Activated T-helper 2 cell treated with anti-CD3 and anti-CD28 coated beads, Interferon-gamma antibody, Interleukin-2, Interleukin-4, amounts not matched to agents 10 μg/mL and 5 μg/mL and 100 μg/mL, durations not matched to agents 14 hours and 24 hours and 36 hours (primary cell): ENCODE results near the gene NLRP12. TPM values are rescaled to one million over a fixed set of nuclear protein-coding genes. Genes with fewer than 3 reads are reported as not detected.
"Not testable (repeated sequence)": the region's sequence is repeated elsewhere in the genome, so short reads cannot be mapped to it uniquely, and the experiment has no call there.

Experiments
- DNase-seq: peaks from one replicate; pipeline ENCODE4 v3.0.0; 2021; ENCODE audit warnings: low spot score
- H3K27ac Mint-ChIP-seq: one replicate; pipeline ENCODE4 v1.8.0; 2021; ENCODE audit warnings: mixed read lengths
- H3K27me3 Mint-ChIP-seq: one replicate; pipeline ENCODE4 v1.8.0; 2021; ENCODE audit warnings: low read depth, mixed read lengths
- H3K36me3 Mint-ChIP-seq: one replicate; pipeline ENCODE4 v1.8.0; 2021; ENCODE audit warnings: low read depth, mixed read lengths
- H3K4me1 Mint-ChIP-seq: one replicate; pipeline ENCODE4 v1.8.0; 2021; ENCODE audit warnings: low read depth, mixed read lengths
- H3K4me3 Mint-ChIP-seq: one replicate; pipeline ENCODE4 v1.8.0; 2021; ENCODE audit warnings: low read depth, mild to moderate bottlenecking, moderate library complexity, mixed read lengths
- H3K9me3 Mint-ChIP-seq: one replicate; pipeline ENCODE4 v1.8.0; 2021; ENCODE audit warnings: mixed read lengths
- intact Hi-C: fragments of 100-400 bp; cut with micrococcal nuclease; formaldehyde crosslinking; loops from one replicate; pipeline ENCODE4 v1.15.1; 2023
- total RNA-seq: library from RNA; stranded (reverse); gene quantifications from 2 replicates; pipeline ENCODE4 v1.2.3, GENCODE V29; 2022

NLRP12 gene
- total RNA-seq, 1 donor from 2014 or later: not detected

DNA sequence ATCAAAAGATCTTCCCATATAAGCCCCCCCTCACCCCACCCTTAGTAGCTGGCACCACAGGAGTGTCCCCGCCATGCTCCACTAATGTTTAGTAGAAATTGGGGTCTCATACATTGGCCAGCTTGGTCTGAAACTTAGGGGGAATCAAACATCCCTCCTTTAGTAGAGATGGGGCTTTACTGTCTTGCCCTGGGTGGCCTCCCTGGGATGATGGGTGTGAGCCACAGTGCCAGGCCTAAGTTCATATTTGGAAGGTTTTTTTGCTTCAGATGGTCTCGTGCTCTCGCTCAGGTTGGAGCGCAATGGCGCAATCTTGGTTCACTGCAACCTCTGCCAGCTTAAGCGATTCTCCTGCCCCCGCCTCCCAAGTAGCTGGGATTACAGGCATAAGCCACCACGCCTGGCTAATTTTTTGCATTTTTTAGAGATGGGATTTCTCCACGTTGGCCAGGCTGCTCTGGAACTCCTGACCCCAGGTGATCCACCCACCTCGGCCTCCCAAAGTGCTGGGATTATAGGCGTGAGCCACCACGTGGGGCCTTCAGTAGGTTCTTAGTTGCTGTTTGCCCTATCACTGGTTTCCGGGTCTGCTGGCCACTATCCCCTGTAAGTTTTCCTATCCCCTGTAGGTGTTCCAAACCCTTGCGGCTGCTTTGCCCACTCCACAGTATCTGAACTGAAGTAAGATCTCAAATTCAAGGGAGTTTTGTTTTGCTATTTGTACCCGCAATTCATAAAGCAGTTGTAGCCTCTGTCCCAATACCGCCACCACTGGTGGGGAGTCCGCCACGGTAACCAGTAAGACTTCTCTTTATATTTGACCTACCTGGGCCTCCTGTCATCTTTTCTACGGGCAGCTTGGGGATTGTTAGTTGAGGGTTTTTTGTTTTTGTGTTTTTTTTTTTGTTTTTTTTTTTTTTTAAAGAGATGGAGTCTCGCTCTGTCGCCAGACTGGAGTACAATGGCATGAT, 34.1 kb downstream of the NLRP12 start:
- Mint-ChIP-seq H3K27me3 (no peaks in the 10 kb centered on the region), H3K36me3 (no peaks in the 10 kb centered on the region), H3K4me3 (no peak overlapping the region), H3K4me1 (no peaks in the 10 kb centered on the region), H3K9me3 (no peaks in the 10 kb centered on the region), H3K27ac (no peak overlapping the region)
- DNase-seq: no peak
- intact Hi-C loops: loop anchor here (5.0 kb wide), 1 partner anchor 242 kb away; no protein-coding TSS in a partner anchor

- intact Hi-C loops: no loop called here
- Mint-ChIP-seq H3K27ac (no peak overlapping the region), H3K4me3 (no peak overlapping the region), H3K27me3 (no peaks in the 10 kb centered on the region), H3K36me3 (no peaks in the 10 kb centered on the region), H3K4me1 (no peaks in the 10 kb centered on the region), H3K9me3 (no peaks in the 10 kb centered on the region)
- no peak for DNase-seq
These were observed 36.8 kb downstream of the NLRP12 start for GRCh38 chr19:53787266-53787665.

DNA sequence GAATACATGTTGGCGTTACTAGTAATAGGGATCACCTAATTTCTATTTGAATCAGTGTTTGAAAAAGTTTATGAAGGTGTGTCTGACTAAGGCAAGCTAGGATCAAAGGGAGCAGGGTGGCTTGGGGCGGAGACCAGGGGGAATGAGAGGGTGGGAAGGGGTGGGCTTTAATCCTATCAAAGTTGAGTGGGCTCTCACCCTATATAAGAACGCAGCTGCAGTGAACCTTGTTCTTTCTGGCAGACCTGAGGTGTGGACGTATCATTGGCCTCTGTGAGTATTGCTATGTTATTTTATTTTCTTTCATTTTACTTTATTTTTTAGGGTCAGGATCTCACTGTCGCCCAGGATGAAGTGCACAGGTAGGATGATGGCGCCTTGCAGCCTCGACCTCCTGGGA, 37.4 kb downstream of the NLRP12 start:
- H3K36me3 Mint-ChIP-seq: no peaks in the 10 kb centered on the region

GRCh38 chr19:53785196-53785889, 38.8 kb downstream of the NLRP12 start:
- intact Hi-C loops: no loop called here
- Mint-ChIP-seq H3K27me3 (no peaks in the 10 kb centered on the region), H3K4me3 (no peak overlapping the region), H3K9me3 (no peaks in the 10 kb centered on the region), H3K4me1 (no peaks in the 10 kb centered on the region), H3K36me3 (no peaks in the 10 kb centered on the region), H3K27ac (no peak overlapping the region)
- DNase-seq: no peak

More for the DNA sequence above, 37.4 kb downstream of the NLRP12 start:
- Mint-ChIP-seq H3K27me3 (no peaks in the 10 kb centered on the region), H3K9me3 (no peaks in the 10 kb centered on the region), H3K4me3 (no peak overlapping the region), H3K4me1 (no peaks in the 10 kb centered on the region), H3K27ac (no peak overlapping the region)
- DNase-seq: no peak
- intact Hi-C loops: no loop called here

GRCh38 chr19:53782698-53783097, 41.4 kb downstream of the NLRP12 start:
- Mint-ChIP-seq H3K27me3 (no peaks in the 10 kb centered on the region), H3K4me3 (no peak overlapping the region), H3K9me3 (no peaks in the 10 kb centered on the region), H3K36me3 (no peaks in the 10 kb centered on the region), H3K4me1 (no peaks in the 10 kb centered on the region), H3K27ac (no peak overlapping the region)
- no peak for DNase-seq
- intact Hi-C loops: no loop called here

DNA sequence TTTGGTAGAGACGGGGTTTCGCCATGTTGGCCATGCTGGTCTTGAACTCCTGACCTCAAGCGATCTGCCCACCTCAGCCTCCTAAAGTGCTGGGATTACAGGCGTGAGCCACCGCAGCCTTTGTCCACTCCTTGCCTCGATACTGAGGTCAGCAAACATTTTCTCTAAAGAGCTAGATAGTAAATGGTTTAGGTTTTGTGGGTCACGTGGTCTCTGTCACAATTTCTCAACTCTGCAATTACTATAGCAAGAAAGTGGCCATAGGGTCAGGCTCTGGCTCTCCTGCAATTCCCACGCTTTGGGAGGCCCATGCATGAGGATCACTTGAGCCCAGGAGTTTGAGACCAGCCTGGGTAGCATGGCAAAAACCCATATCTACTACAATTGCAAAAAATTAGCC, 42.8 kb downstream of the NLRP12 start:
- intact Hi-C loops, H3K4me1 Mint-ChIP-seq, H3K4me3 Mint-ChIP-seq: not testable (repeated sequence)

GRCh38 chr19:53780506-53780905, 43.6 kb downstream of the NLRP12 start:
- Mint-ChIP-seq H3K27ac (no peak overlapping the region), H3K4me3 (no peak overlapping the region), H3K4me1 (no peaks in the 10 kb centered on the region), H3K9me3 (no peaks in the 10 kb centered on the region), H3K27me3 (no peaks in the 10 kb centered on the region), H3K36me3 (no peaks in the 10 kb centered on the region)
- intact Hi-C loops: no loop called here
- DNase-seq: no peak

More for the DNA sequence above, 42.8 kb downstream of the NLRP12 start:
- H3K36me3 Mint-ChIP-seq, H3K27me3 Mint-ChIP-seq, H3K27ac Mint-ChIP-seq, DNase-seq, H3K9me3 Mint-ChIP-seq: not testable (repeated sequence)

GRCh38 chr19:53775524-53775923, 48.6 kb downstream of the NLRP12 start:
- Mint-ChIP-seq H3K4me3 (no peak overlapping the region), H3K4me1 (no peaks in the 10 kb centered on the region), H3K27ac (no peak overlapping the region), H3K27me3 (no peaks in the 10 kb centered on the region), H3K9me3 (no peaks in the 10 kb centered on the region), H3K36me3 (no peaks in the 10 kb centered on the region)
- intact Hi-C loops: no loop called here
- DNase-seq: no peak

DNA sequence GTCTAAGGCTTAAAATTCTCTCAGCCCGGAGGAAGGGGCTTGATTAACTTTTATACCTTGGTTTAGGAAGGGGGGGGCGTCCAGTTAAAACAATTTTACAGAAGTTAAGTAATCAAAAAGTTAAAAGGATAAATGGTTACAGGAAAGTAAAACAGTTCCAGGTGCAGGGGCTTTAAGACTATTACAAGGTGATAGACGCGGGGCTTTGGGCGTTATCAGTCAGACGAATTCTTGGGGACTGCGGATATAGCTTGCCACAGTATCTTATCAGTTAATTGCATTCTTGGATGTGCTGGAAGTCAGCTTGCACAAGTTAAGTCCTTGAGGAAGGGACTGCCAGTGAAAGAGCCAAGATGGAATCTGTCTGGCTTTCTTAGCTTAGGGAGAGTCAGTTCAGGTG, 49.6 kb downstream of the NLRP12 start:
- DNase-seq, H3K4me3 Mint-ChIP-seq, H3K9me3 Mint-ChIP-seq, H3K27ac Mint-ChIP-seq, intact Hi-C loops, H3K36me3 Mint-ChIP-seq, H3K27me3 Mint-ChIP-seq, H3K4me1 Mint-ChIP-seq: not testable (repeated sequence)

DNA sequence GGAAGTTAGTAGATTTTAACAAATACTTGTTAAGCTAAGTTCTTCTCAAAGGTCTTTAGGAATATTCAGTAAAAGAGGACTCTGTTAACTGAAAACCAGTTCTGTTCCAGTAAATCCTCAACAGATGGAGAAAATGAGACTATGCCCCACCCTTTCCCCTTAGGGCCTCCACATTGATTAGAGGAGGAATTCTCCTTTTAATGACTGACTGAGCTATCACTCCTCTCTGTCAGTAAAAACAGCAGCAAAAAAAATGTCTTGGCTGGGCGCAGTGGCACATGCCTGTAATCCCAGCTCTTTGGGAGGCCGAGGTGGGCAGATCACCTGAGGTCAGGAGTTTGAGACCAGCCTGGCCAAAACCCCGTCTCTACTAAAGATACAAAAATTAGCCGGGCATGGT, 50.1 kb downstream of the NLRP12 start:
- no peak for DNase-seq
- H3K27ac Mint-ChIP-seq: no peak overlapping the region
- no peaks in the 10 kb centered on the region for H3K36me3 Mint-ChIP-seq
- H3K27me3 Mint-ChIP-seq: no peaks in the 10 kb centered on the region
- H3K9me3 Mint-ChIP-seq: no peaks in the 10 kb centered on the region
- H3K4me3 Mint-ChIP-seq: no peak overlapping the region
- no peaks in the 10 kb centered on the region for H3K4me1 Mint-ChIP-seq
- intact Hi-C loops: no loop called here

DNA sequence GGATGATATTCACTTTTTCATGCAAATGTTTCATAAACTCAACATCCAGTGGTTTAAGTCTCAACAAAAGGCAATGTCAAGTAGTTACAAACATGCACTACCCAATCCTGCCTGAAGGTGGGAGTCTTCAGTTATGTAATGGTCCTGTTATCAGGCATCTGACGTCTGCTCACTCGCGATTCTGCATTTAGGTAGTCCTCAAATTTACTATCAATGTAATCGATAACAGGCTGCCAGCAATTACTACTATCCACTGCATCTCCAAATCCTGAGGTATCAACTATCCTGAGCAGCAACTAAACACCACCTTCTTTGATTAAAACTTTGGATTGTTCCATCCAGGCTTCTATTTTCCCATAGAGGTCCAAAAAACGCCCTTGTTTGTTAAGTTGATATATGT, 51.2 kb downstream of the NLRP12 start:
- Mint-ChIP-seq H3K27me3 (no peaks in the 10 kb centered on the region), H3K4me1 (no peaks in the 10 kb centered on the region), H3K27ac (no peak overlapping the region), H3K36me3 (no peaks in the 10 kb centered on the region), H3K4me3 (no peak overlapping the region), H3K9me3 (no peaks in the 10 kb centered on the region)
- DNase-seq: peak; percentile 10
- intact Hi-C loops: no loop called here

DNA sequence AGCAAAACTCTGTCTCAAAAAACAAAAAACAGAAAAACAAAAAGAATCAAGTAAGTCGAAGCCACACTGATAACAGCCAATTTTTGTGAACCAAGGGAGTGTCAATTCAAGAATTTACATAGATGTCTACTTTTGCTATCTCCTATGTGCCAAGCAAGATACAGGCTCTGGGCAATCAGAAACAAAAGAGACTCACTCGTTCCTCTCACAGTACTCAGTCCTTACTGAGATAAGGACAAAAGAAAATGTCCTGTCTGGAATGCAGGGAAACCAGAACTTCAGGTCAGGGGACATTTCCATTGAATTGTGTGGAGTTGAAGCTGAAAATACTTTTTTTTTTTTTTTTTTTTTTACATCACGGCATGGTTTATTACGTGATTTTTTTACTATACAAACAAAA, 53.0 kb downstream of the NLRP12 start:
- no peak for DNase-seq
- Mint-ChIP-seq H3K4me1 (no peaks in the 10 kb centered on the region), H3K36me3 (no peaks in the 10 kb centered on the region), H3K4me3 (no peak overlapping the region), H3K27me3 (no peaks in the 10 kb centered on the region), H3K27ac (no peak overlapping the region), H3K9me3 (peaks cover 6% of the 10 kb centered on the region)
- intact Hi-C loops: no loop called here

- DNase-seq, intact Hi-C loops, H3K27ac Mint-ChIP-seq, H3K4me1 Mint-ChIP-seq, H3K27me3 Mint-ChIP-seq, H3K9me3 Mint-ChIP-seq, H3K36me3 Mint-ChIP-seq, H3K4me3 Mint-ChIP-seq: not testable (repeated sequence)
These were observed 54.3 kb downstream of the NLRP12 start for GRCh38 chr19:53769696-53770309.
